Sigmoid colon (tissue), 7 donors: ENCODE results near the gene ADSS1. TPM values are rescaled to one million over a fixed set of nuclear protein-coding genes. Genes with fewer than 3 reads are reported as not detected.

Experiments
- DNase-seq: peaks from one replicate; pipeline ENCODE4 v3.0.0-alpha.2; 2019
- H3K27ac ChIP-seq, 4 donors: fragments of 200-600 bp; sonication (generic); one replicate each; pipeline ENCODE4 v1.5.1; 2016 to 2019; ENCODE audit warnings: mild to moderate bottlenecking in 1 of 4
- H3K27me3 ChIP-seq, 3 donors: fragments of 200-600 bp; sonication (generic); one replicate each; pipeline ENCODE4 v1.5.1; 2019; ENCODE audit warnings: mild to moderate bottlenecking in 1 of 3
- H3K36me3 ChIP-seq, 4 donors: fragments of 200-600 bp; sonication (generic); one replicate each; pipeline ENCODE4 v1.5.1; 2016 to 2019
- H3K4me1 ChIP-seq, 4 donors: fragments of 200-600 bp; sonication (generic); one replicate each; pipeline ENCODE4 v1.5.1; 2017 to 2019
- H3K4me3 ChIP-seq, 4 donors: fragments of 200-600 bp; sonication (generic); one replicate each; pipeline ENCODE4 v1.5.1; 2017 to 2019; ENCODE audit warnings: mild to moderate bottlenecking in 2 of 4, moderate library complexity in 1 of 4
- H3K9me3 ChIP-seq, 4 donors: fragments of 200-600 bp in 3 of 4; sonication (generic) in 3 of 4; one replicate each; pipeline versions ENCODE4 v1.5.1 to v1.6.1; 2013 to 2019
- EP300 ChIP-seq, 4 donors: sonication (generic); formaldehyde crosslinking; IDR thresholded peaks; one replicate each; pipeline ENCODE4 v1.6.1; 2017; ENCODE audit warnings: antibody characterized with exemption in 4 of 4
- POLR2A ChIP-seq, 2 donors: fragments of 450-650 bp; IDR thresholded peaks; one replicate each; pipeline ENCODE4 v1.6.1; 2016; ENCODE audit warnings: antibody characterized with exemption in 2 of 2, mild to moderate bottlenecking in 2 of 2, moderate library complexity in 2 of 2
- POLR2AphosphoS5 ChIP-seq, 4 donors: sonication (generic); formaldehyde crosslinking; IDR thresholded peaks; one replicate each; pipeline ENCODE4 v1.6.1; 2017; ENCODE audit warnings: antibody characterized with exemption in 4 of 4
- WGBS, 2 donors: extraction: QIAGEN DNeasy Blood & Tissue Kit; methylation state at CpG; one replicate each; pipeline ENCODE4 v1.1.7; 2013; 5-methylcytosine and 5-hydroxymethylcytosine counted together
- intact Hi-C: fragments of 100-400 bp; cut with DNase I; formaldehyde crosslinking; loops from one replicate; pipeline ENCODE4 v1.15.1; 2023
- polyA plus RNA-seq, 3 donors: library from polyadenylated mRNA; stranded (reverse); fragments of 200-250 nt; gene quantifications; one replicate each; pipeline ENCODE4 v1.2.3, GENCODE V29; 2013
- total RNA-seq, 4 donors: library from RNA; depleted of rRNA; stranded (reverse); fragments of >200 nt; gene quantifications; one replicate each; pipeline ENCODE4 v1.1.0, GENCODE V29; 2016
- TF ChIP-seq, protein P1 (sequence below), 4 experiments: fragments of 450-650 bp in 3 of 4; fragments of 200-600 bp in 1 of 4; IDR thresholded peaks; one replicate each; pipeline ENCODE4 v1.5.1; 2016 to 2019; ENCODE audit warnings: antibody characterized with exemption in 4 of 4, mild to moderate bottlenecking in 3 of 4, moderate library complexity in 2 of 4
- donor health status: healthy with polysubstance abuse.
- donor health status: Bipolar disorder and iron deficiency.
- donor health status: healthy.

The ADSS1 gene
- total and polyA plus RNA-seq, 7 donors, result 2.0 to 10.2 (median 5.3) TPM

DNA sequence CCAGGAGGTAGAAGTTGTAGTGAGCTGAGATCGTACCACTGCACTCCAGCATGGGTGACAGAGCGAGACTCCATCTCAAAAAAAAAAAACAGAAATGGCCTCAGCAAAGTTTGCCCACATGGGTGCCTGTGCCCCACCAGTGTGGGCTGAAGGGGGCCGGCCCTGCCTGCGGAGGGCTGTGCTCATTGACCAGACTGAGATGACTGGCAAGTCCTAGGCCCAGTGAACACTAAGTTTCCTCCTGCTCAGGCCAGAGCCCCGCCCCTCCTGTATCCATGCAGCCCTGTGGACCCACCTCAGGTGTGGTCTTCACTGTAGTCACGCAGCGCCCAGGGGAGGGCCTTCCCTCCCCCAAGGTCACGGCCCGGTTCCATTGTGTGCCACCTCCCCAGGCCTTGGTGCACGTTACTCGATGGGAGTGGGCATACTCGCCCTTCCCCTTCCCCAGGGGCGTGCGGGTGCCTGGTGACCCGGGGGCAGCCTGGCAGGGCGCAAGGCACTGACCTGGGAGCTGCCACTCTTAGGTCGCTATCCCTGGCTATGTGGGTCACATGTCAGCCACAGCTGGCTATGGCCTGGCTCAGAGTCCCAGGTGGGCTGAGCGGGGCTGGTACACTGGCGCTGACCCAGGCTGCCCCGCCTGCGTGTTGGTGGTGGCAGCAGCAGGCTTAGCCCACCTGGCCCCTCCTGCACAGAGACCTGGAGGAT is 18.5 kb upstream of the ADSS1 start:
- H3K9me3 ChIP-seq, result no peaks in the 10 kb centered on the region
- no peak overlapping the region for H3K4me3 ChIP-seq
- DNase-seq, result no peak
- H3K27ac ChIP-seq, result no peak overlapping the region
- TF ChIP-seq POLR2A (IDR thresholded peaks at IDR 0.05) (no peak), EP300 (IDR thresholded peaks at IDR 0.05) (no peak), POLR2AphosphoS5 (IDR thresholded peaks at IDR 0.05) (no peak)
- TF ChIP-seq, protein P1, sequence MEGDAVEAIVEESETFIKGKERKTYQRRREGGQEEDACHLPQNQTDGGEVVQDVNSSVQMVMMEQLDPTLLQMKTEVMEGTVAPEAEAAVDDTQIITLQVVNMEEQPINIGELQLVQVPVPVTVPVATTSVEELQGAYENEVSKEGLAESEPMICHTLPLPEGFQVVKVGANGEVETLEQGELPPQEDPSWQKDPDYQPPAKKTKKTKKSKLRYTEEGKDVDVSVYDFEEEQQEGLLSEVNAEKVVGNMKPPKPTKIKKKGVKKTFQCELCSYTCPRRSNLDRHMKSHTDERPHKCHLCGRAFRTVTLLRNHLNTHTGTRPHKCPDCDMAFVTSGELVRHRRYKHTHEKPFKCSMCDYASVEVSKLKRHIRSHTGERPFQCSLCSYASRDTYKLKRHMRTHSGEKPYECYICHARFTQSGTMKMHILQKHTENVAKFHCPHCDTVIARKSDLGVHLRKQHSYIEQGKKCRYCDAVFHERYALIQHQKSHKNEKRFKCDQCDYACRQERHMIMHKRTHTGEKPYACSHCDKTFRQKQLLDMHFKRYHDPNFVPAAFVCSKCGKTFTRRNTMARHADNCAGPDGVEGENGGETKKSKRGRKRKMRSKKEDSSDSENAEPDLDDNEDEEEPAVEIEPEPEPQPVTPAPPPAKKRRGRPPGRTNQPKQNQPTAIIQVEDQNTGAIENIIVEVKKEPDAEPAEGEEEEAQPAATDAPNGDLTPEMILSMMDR (IDR thresholded peaks at IDR 0.05), result no peak
- H3K36me3 ChIP-seq, result peaks cover 14 to 61% (median 37%) of the 10 kb centered on the region in 4 donors
- WGBS, 2 donors, result 92 to 95% methylated on average over 21 of the region's 21 CpGs
- no peaks in the 10 kb centered on the region for H3K27me3 ChIP-seq
- intact Hi-C loops, result loop anchor here (5.0 to 10.0 kb wide), 2 partner anchors 38 to 1921 kb away; no protein-coding TSS in a partner anchor
- peaks cover 0 to 24% (median 16%) of the 10 kb centered on the region in 4 donors for H3K4me1 ChIP-seq

DNA sequence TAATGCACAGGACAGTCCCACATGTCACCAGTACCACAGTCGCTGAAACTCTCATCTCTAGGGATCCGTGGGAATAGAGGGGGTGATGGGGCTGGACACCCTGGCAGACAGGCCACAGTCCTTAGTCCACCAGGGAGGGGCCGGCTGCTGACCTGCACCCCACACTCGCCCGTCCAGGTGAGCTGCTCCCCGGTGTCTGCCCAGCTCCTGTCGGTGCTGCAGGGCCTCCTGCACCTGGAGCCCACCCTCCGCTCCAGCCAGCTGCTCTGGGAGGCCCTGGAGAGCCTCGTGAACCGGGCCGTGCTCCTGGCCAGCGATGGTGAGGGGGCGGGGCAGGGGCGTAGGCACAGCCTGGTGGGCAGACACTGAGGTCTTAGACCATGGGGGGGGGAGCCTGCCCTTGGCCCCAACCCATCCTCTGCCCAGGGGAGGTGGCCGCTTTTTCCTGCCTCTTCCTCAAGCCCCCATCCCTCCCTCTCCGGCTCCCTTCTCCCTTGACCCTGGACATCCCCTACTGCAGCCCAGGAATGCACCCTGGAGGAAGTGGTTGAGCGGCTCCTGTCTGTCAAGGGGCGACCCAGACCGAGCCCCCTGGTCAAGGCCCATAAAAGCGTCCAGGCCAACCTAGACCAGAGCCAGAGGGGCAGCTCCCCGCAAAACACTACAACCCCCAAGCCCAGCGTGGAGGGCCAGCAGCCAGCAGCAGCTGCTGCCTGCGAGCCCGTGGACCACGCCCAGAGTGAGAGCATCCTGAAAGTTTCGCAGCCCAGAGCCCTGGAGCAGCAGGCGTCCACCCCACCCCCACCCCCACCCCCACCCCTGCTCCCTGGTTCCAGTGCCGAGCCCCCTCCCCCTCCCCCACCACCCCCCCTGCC is 17.1 kb upstream of the ADSS1 start:
- WGBS, 2 donors, result 59 to 70% methylated on average over 28 of the region's 28 CpGs
- peaks cover 28 to 67% (median 45%) of the 10 kb centered on the region in 4 donors for H3K36me3 ChIP-seq
- DNase-seq, result no peak
- no peaks in the 10 kb centered on the region for H3K9me3 ChIP-seq
- H3K4me1 ChIP-seq, result peaks cover 0 to 22% (median 12%) of the 10 kb centered on the region in 4 donors
- TF ChIP-seq POLR2A (IDR thresholded peaks at IDR 0.05), result no peak
- TF ChIP-seq, protein P1 (IDR thresholded peaks at IDR 0.05), result no peak
- TF ChIP-seq POLR2AphosphoS5 (IDR thresholded peaks at IDR 0.05), result no peak
- TF ChIP-seq EP300 (IDR thresholded peaks at IDR 0.05), result no peak
- H3K27me3 ChIP-seq, result no peaks in the 10 kb centered on the region
- intact Hi-C loops, result loop anchor here (5.0 to 10.0 kb wide), 2 partner anchors 40 to 1922 kb away; no protein-coding TSS in a partner anchor
- H3K4me3 ChIP-seq, result no peak overlapping the region
- H3K27ac ChIP-seq, result no peak overlapping the region

DNA sequence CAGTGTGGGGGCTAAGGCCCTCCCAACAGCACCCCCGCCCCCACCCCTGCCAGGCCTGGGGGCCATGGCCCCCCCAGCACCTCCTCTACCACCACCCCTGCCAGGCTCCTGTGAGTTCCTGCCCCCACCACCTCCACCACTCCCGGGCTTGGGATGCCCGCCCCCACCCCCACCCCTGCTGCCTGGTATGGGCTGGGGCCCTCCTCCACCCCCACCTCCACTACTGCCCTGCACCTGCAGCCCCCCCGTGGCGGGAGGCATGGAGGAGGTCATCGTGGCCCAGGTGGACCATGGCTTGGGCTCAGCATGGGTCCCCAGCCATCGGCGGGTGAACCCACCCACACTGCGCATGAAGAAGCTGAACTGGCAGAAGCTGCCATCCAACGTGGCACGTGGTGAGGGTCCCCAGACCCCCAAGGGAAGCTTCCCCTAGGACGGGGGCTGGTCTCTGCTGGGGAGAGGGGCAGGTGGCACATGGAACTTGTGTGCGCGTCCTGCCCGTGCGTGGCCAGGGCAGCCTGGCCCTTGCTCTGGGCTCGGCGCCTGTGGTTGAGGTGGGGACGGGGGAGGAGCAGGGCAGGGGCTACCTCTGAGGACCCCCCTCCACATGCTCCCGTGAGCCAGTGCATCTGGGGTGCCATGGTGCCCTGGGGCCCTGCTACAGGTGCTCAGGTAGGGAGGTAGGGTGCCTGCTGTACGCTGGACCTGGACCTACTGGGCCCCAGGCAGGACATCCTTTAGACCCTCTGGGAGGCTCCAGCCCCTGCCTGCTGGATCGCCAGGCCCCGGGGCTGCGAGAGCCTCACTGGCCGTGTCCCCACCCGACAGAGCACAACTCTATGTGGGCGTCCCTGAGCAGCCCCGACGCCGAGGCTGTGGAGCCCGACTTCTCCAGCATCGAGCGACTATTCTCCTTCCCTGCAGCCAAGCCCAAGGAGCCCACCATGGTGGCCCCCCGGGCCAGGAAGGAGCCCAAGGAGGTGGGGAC is 16.1 kb upstream of the ADSS1 start:
- Histone ChIP-seq H3K9me3 (no peaks in the 10 kb centered on the region), H3K4me3 (no peak overlapping the region), H3K27ac (no peak overlapping the region), H3K36me3 (peaks cover 36 to 67% (median 49%) of the 10 kb centered on the region in 4 donors), H3K27me3 (no peaks in the 10 kb centered on the region), H3K4me1 (peaks cover 0 to 22% (median 12%) of the 10 kb centered on the region in 4 donors)
- 66 to 72% methylated on average over 33 to 34 of the region's 34 CpGs for WGBS, 2 donors
- intact Hi-C loops, result loop anchor here (1.0 to 10.0 kb wide), 3 partner anchors 41 to 1923 kb away; no protein-coding TSS in a partner anchor
- DNase-seq, result no peak
- TF ChIP-seq POLR2AphosphoS5 (IDR thresholded peaks at IDR 0.05) (no peak), EP300 (IDR thresholded peaks at IDR 0.05) (no peak), POLR2A (IDR thresholded peaks at IDR 0.05) (no peak)
- TF ChIP-seq, protein P1 (IDR thresholded peaks at IDR 0.05), result no peak
